Sigmoid colon (tissue), 7 donors: ENCODE results near the gene CCT2. TPM values are rescaled to one million over a fixed set of nuclear protein-coding genes. Genes with fewer than 3 reads are reported as not detected.

Experiments used
- DNase-seq: peaks from one replicate; pipeline ENCODE4 v3.0.0-alpha.2; 2019
- H3K27ac ChIP-seq, 4 donors: fragments of 200-600 bp; sonication (generic); one replicate each; pipeline ENCODE4 v1.5.1; 2016 to 2019; ENCODE audit warnings: mild to moderate bottlenecking in 1 of 4
- H3K27me3 ChIP-seq, 3 donors: fragments of 200-600 bp; sonication (generic); one replicate each; pipeline ENCODE4 v1.5.1; 2019; ENCODE audit warnings: mild to moderate bottlenecking in 1 of 3
- H3K36me3 ChIP-seq, 4 donors: fragments of 200-600 bp; sonication (generic); one replicate each; pipeline ENCODE4 v1.5.1; 2016 to 2019
- H3K4me1 ChIP-seq, 4 donors: fragments of 200-600 bp; sonication (generic); one replicate each; pipeline ENCODE4 v1.5.1; 2017 to 2019
- H3K4me3 ChIP-seq, 4 donors: fragments of 200-600 bp; sonication (generic); one replicate each; pipeline ENCODE4 v1.5.1; 2017 to 2019; ENCODE audit warnings: mild to moderate bottlenecking in 2 of 4, moderate library complexity in 1 of 4
- H3K9me3 ChIP-seq, 4 donors: fragments of 200-600 bp in 3 of 4; sonication (generic) in 3 of 4; one replicate each; pipeline versions ENCODE4 v1.5.1 to v1.6.1; 2013 to 2019
- CTCF ChIP-seq, 4 experiments: fragments of 450-650 bp in 3 of 4; fragments of 200-600 bp in 1 of 4; IDR thresholded peaks; one replicate each; pipeline ENCODE4 v1.5.1; 2016 to 2019; ENCODE audit warnings: antibody characterized with exemption in 4 of 4, mild to moderate bottlenecking in 3 of 4, moderate library complexity in 2 of 4
- EP300 ChIP-seq, 4 donors: sonication (generic); formaldehyde crosslinking; IDR thresholded peaks; one replicate each; pipeline ENCODE4 v1.6.1; 2017; ENCODE audit warnings: antibody characterized with exemption in 4 of 4
- POLR2A ChIP-seq, 2 donors: fragments of 450-650 bp; IDR thresholded peaks; one replicate each; pipeline ENCODE4 v1.6.1; 2016; ENCODE audit warnings: antibody characterized with exemption in 2 of 2, mild to moderate bottlenecking in 2 of 2, moderate library complexity in 2 of 2
- POLR2AphosphoS5 ChIP-seq, 4 donors: sonication (generic); formaldehyde crosslinking; IDR thresholded peaks; one replicate each; pipeline ENCODE4 v1.6.1; 2017; ENCODE audit warnings: antibody characterized with exemption in 4 of 4
- WGBS, 2 donors: extraction: QIAGEN DNeasy Blood & Tissue Kit; methylation state at CpG; one replicate each; pipeline ENCODE4 v1.1.7; 2013; 5-methylcytosine and 5-hydroxymethylcytosine counted together
- intact Hi-C: fragments of 100-400 bp; cut with DNase I; formaldehyde crosslinking; loops from one replicate; pipeline ENCODE4 v1.15.1; 2023
- polyA plus RNA-seq, 3 donors: library from polyadenylated mRNA; stranded (reverse); fragments of 200-250 nt; gene quantifications; one replicate each; pipeline ENCODE4 v1.2.3, GENCODE V29; 2013
- total RNA-seq, 4 donors: library from RNA; depleted of rRNA; stranded (reverse); fragments of >200 nt; gene quantifications; one replicate each; pipeline ENCODE4 v1.1.0, GENCODE V29; 2016
- donor health status: healthy with polysubstance abuse.
- donor health status: Bipolar disorder and iron deficiency.
- donor health status: healthy.

Gene CCT2
- total and polyA plus RNA-seq, 7 donors, result 79.9 to 126 (median 120) TPM

GRCh38 chr12:69595689-69596088, 10.4 kb downstream of the CCT2 start:
- Histone ChIP-seq H3K36me3 (peaks cover 46 to 98% (median 71%) of the 10 kb centered on the region in 4 donors), H3K27ac (no peak overlapping the region), H3K27me3 (no peaks in the 10 kb centered on the region), H3K4me1 (no peaks in the 10 kb centered on the region), H3K4me3 (no peak overlapping the region), H3K9me3 (no peaks in the 10 kb centered on the region)
- 97 to 98% methylated on average over 2 of the region's 2 CpGs for WGBS, 2 donors
- TF ChIP-seq POLR2A (IDR thresholded peaks at IDR 0.05) (no peak), EP300 (IDR thresholded peaks at IDR 0.05) (no peak), CTCF (IDR thresholded peaks at IDR 0.05) (no peak), POLR2AphosphoS5 (IDR thresholded peaks at IDR 0.05) (no peak)
- intact Hi-C loops, result loop anchor here (10.0 kb wide), 1 partner anchor 331 kb away; no protein-coding TSS in a partner anchor
- DNase-seq, result no peak

- no peaks in the 10 kb centered on the region for H3K27me3 ChIP-seq
- no peak overlapping the region for H3K4me3 ChIP-seq
- intact Hi-C loops, result loop anchor here (10.0 kb wide), 1 partner anchor 333 kb away; no protein-coding TSS in a partner anchor
- TF ChIP-seq POLR2A (IDR thresholded peaks at IDR 0.05) (no peak), POLR2AphosphoS5 (IDR thresholded peaks at IDR 0.05) (no peak), EP300 (IDR thresholded peaks at IDR 0.05) (no peak), CTCF (IDR thresholded peaks at IDR 0.05) (no peak)
- WGBS, 2 donors, result 12 to 52% methylated on average over 4 of the region's 4 CpGs
- no peaks in the 10 kb centered on the region for H3K9me3 ChIP-seq
- H3K36me3 ChIP-seq, result peaks cover 40 to 98% (median 59%) of the 10 kb centered on the region in 4 donors
- no peak overlapping the region for H3K27ac ChIP-seq
- no peak for DNase-seq
- H3K4me1 ChIP-seq, result no peaks in the 10 kb centered on the region
These were observed 13.0 kb downstream of the CCT2 start for GRCh38 chr12:69598174-69598753.

- no peak overlapping the region for H3K4me3 ChIP-seq
- DNase-seq, result no peak
- H3K4me1 ChIP-seq, result no peaks in the 10 kb centered on the region
- no peaks in the 10 kb centered on the region for H3K9me3 ChIP-seq
- intact Hi-C loops, result no loop called here
- no peak overlapping the region for H3K27ac ChIP-seq
- H3K27me3 ChIP-seq, result no peaks in the 10 kb centered on the region
- H3K36me3 ChIP-seq, result peaks cover 33 to 79% (median 47%) of the 10 kb centered on the region in 4 donors
- TF ChIP-seq EP300 (IDR thresholded peaks at IDR 0.05) (no peak), CTCF (IDR thresholded peaks at IDR 0.05) (no peak), POLR2AphosphoS5 (IDR thresholded peaks at IDR 0.05) (no peak), POLR2A (IDR thresholded peaks at IDR 0.05) (no peak)
These were observed 15.5 kb downstream of the CCT2 start for GRCh38 chr12:69600804-69601203.

GRCh38 chr12:69601962-69602685, 16.9 kb downstream of the CCT2 start:
- Histone ChIP-seq H3K9me3 (no peaks in the 10 kb centered on the region), H3K36me3 (peaks cover 31 to 66% (median 43%) of the 10 kb centered on the region in 4 donors), H3K4me3 (no peak overlapping the region), H3K4me1 (no peaks in the 10 kb centered on the region), H3K27me3 (no peaks in the 10 kb centered on the region), H3K27ac (no peak overlapping the region)
- 93% methylated on average over 6 of the region's 6 CpGs for WGBS, 2 donors
- intact Hi-C loops, result no loop called here
- TF ChIP-seq EP300 (IDR thresholded peaks at IDR 0.05) (no peak), POLR2AphosphoS5 (IDR thresholded peaks at IDR 0.05) (no peak), CTCF (IDR thresholded peaks at IDR 0.05) (no peak), POLR2A (IDR thresholded peaks at IDR 0.05) (no peak)
- DNase-seq, result no peak
